Heart right ventricle (tissue), 16 donors: ENCODE measurements around the gene HMX3. TPM values are rescaled to one million over a fixed set of nuclear protein-coding genes. Genes with fewer than 3 reads are reported as not detected.
"Not testable (repeated sequence)": the region's sequence is repeated elsewhere in the genome, so short reads cannot be mapped to it uniquely, and the experiment has no call there.

Source experiments
- ATAC-seq, 8 donors: fragments of 200-7000 bp; cut with Tn5 transposase; one replicate each; pipeline ENCODE4 v1.9.1; 2020; ENCODE audit warnings: mild to moderate bottlenecking in 8 of 8, moderate library complexity in 8 of 8, moderate number of reproducible peaks in 1 of 8
- DNase-seq, 2 donors: peaks; one replicate each; pipeline ENCODE4 v3.0.0-alpha.2; 2020
- H3K27ac ChIP-seq, 10 donors: fragments of 200-600 bp; sonication (generic) in 2 of 10; one replicate each; pipeline versions ENCODE4 v1.5.0 to v1.8.0; 2020 to 2022; ENCODE audit warnings: mild to moderate bottlenecking in 3 of 10
- H3K27me3 ChIP-seq, 7 donors: fragments of 200-600 bp; one replicate each; pipeline ENCODE4 v1.8.0; 2021 to 2022; ENCODE audit warnings: mild to moderate bottlenecking in 2 of 7
- H3K36me3 ChIP-seq, 9 donors: fragments of 200-600 bp; sonication (generic) in 1 of 9; one replicate each; pipeline versions ENCODE4 v1.5.0 to v1.8.0; 2020 to 2022; ENCODE audit warnings: mild to moderate bottlenecking in 2 of 9
- H3K4me1 ChIP-seq, 9 donors: fragments of 200-600 bp; sonication (generic) in 1 of 9; one replicate each; pipeline versions ENCODE4 v1.5.0 to v1.8.0; 2020 to 2022; ENCODE audit warnings: mild to moderate bottlenecking in 4 of 9
- H3K4me3 ChIP-seq, 10 donors: fragments of 200-600 bp; sonication (generic) in 2 of 10; one replicate each; pipeline versions ENCODE4 v1.5.0 to v1.8.0; 2020 to 2022; ENCODE audit warnings: mild to moderate bottlenecking in 7 of 10, moderate library complexity in 2 of 10
- H3K9me3 ChIP-seq, 11 donors: fragments of 200-600 bp in 10 of 11; sonication (generic) in 2 of 11; one replicate each; pipeline versions ENCODE4 v1.5.0 to v1.8.0; 2013 to 2022; ENCODE audit warnings: mild to moderate bottlenecking in 2 of 11, control low read depth in 1 of 11, moderate library complexity in 1 of 11
- WGBS, 2 donors: extraction: QIAGEN DNeasy Blood & Tissue Kit; methylation state at CpG; one replicate each; pipeline ENCODE4 v1.1.7; 2013; ENCODE audit warnings: inconsistent platforms in 1 of 2; 5-methylcytosine and 5-hydroxymethylcytosine counted together
- intact Hi-C, 10 donors: fragments of 100-400 bp; cut with DNase I; formaldehyde crosslinking; loops; one replicate each; pipeline versions ENCODE4 v1.11.1 to v1.14.2; 2022
- polyA plus RNA-seq, 2 donors: library from polyadenylated mRNA; stranded (reverse); fragments of 200-250 nt; gene quantifications; one replicate each; pipeline ENCODE4 v1.2.3, GENCODE V29; 2013
- total RNA-seq, 10 donors: library from RNA; stranded (reverse); fragmentation: NEBNext Ultra II Directional in 3 of 10; extraction: Animal tissue kit (Norgen Biotek cat#: 25700) in 3 of 10; gene quantifications; one replicate each; pipeline versions ENCODE4 v1.2.1 to v1.2.4, GENCODE V29; 2021 to 2023
- TF ChIP-seq, protein P1 (sequence below), 9 donors: fragments of 200-600 bp; sonication (generic) in 2 of 9; IDR thresholded peaks; one replicate each; pipeline versions ENCODE4 v1.5.0 to v1.8.0; 2021 to 2022; ENCODE audit warnings: antibody characterized with exemption in 9 of 9, mild to moderate bottlenecking in 5 of 9, moderate library complexity in 1 of 9
- donor health status: Arrhythmogenic right ventricular cardiomyopathy.
- donor health status: ischemic (EF 13 %, LVEDD 7.1; RV severe dilation, severe dysfunction).
- donor health status: healthy with polysubstance abuse.
- donor health status: DM: no; HTN: yes; CAD: no.
- donor health status: DM: no; HTN: no; CAD: no.
- donor health status: ischemic (EF 25% LVEDD 6.9; RV normal size, moderate dysfunction).
- donor health status: ischemic (EF 25% LVEDD 5.7; RV mildly dilated, moderate dysfunction).
- donor health status: healthy.
- donor health status: DM: yes; HTN: yes; CAD: no.
- donor health status: Ischemic cardiomyopathy.
- donor health status: ischemic (EF 35%, LVEDD 5.7; RV mildly dilated, moderate dysfunction).
- donor health status: nonischemic (EF 11% LVEDD 7.7; RV severe dilation, severe dysfunction).
- donor health status: DM: yes; HTN: yes; CAD: no.
- donor health status: PGD.
- donor health status: ischemic (EF 29% LVEDD 5.4; RV normal size, mild dysfunction).
- donor health status: nonischemic (EF 23%, LVEDD 6.1; RV moderate dilation, normal function).

Gene HMX3
- total and polyA plus RNA-seq, 12 donors, result not detected

DNA sequence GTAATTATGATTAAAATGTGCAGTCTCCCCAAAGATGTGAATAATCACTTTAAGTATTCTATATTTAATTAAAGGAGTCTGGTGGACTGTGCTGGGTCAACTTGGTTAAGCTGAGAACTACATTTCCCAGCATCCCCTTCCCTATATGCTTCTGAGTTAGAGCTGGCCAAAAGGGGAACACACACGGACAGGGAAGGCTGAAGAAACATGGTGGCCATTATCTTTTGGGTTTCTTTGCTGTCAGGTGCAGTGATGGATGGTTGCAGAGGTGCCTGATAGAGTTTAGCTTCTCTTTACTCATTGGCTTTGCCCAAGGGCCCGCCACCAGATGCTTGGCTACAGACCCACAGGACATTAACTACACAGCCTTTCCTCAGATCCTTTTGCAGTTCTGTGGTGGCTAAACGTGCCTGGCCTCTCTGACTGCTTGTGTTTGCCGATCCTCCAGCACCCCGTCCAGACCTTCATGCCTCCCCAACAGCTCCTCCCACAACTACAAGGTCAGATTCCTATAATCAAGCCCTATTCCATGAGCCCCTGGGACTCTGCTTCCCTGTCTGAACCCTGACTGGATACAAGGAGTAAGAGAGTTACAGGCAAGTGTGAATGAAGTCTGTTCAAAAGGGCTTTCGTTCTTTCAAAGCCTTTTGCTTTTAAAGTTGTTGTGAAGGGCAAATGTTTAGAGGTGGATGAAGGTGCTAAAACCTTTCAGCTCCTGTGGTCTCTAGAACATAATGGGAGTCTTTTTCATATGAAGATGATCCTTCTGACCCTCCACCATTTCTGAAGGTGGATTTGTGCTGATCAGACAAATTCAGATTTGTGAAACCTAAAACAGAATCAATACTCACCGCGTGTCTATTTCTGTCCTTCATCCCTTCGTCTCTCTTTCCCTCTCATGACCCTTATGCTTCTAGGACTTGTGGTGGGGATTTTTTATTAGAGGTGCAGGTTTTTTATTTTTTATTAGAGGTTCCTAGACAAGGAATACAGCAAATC lies 39.9 kb downstream of the HMX3 start:
- Histone ChIP-seq H3K36me3 (peaks cover 0 to 56% (median 0%) of the 10 kb centered on the region in 9 donors), H3K27me3 (no peaks in the 10 kb centered on the region), H3K4me3 (no peak overlapping the region), H3K27ac (no peak overlapping the region), H3K9me3 (peaks cover 0 to 8% (median 0%) of the 10 kb centered on the region in 11 donors), H3K4me1 (no peaks in the 10 kb centered on the region)
- TF ChIP-seq, protein P1, sequence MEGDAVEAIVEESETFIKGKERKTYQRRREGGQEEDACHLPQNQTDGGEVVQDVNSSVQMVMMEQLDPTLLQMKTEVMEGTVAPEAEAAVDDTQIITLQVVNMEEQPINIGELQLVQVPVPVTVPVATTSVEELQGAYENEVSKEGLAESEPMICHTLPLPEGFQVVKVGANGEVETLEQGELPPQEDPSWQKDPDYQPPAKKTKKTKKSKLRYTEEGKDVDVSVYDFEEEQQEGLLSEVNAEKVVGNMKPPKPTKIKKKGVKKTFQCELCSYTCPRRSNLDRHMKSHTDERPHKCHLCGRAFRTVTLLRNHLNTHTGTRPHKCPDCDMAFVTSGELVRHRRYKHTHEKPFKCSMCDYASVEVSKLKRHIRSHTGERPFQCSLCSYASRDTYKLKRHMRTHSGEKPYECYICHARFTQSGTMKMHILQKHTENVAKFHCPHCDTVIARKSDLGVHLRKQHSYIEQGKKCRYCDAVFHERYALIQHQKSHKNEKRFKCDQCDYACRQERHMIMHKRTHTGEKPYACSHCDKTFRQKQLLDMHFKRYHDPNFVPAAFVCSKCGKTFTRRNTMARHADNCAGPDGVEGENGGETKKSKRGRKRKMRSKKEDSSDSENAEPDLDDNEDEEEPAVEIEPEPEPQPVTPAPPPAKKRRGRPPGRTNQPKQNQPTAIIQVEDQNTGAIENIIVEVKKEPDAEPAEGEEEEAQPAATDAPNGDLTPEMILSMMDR (IDR thresholded peaks at IDR 0.05), result no peak
- DNase-seq, result no peak
- intact Hi-C loops, result no loop called here
- 78 to 80% methylated on average over 9 of the region's 9 CpGs for WGBS, 2 donors
- no peak for ATAC-seq

GRCh38 chr10:123178390-123178789 lies 42.6 kb downstream of the HMX3 start:
- H3K27me3 ChIP-seq, H3K27ac ChIP-seq, intact Hi-C loops, DNase-seq, ATAC-seq, H3K4me1 ChIP-seq, H3K4me3 ChIP-seq: not testable (repeated sequence)
- Histone ChIP-seq H3K9me3 (peaks cover 0 to 24% (median 0%) of the 10 kb centered on the region in 11 donors), H3K36me3 (peaks cover 0 to 41% (median 0%) of the 10 kb centered on the region in 9 donors)
- WGBS, 2 donors, result 98 to 99% methylated on average over 4 of the region's 4 CpGs

GRCh38 chr10:123180101-123181090 lies 44.6 kb downstream of the HMX3 start:
- intact Hi-C loops, result no loop called here
- TF ChIP-seq, protein P1 (IDR thresholded peaks at IDR 0.05), result no peak
- H3K27me3 ChIP-seq, result no peaks in the 10 kb centered on the region
- H3K27ac ChIP-seq, result no peak overlapping the region
- peaks cover 0 to 33% (median 0%) of the 10 kb centered on the region in 9 donors for H3K36me3 ChIP-seq
- no peak overlapping the region for H3K4me3 ChIP-seq
- 94 to 95% methylated on average over 7 of the region's 7 CpGs for WGBS, 2 donors
- no peaks in the 10 kb centered on the region for H3K4me1 ChIP-seq
- peaks cover 0 to 40% (median 8%) of the 10 kb centered on the region in 11 donors for H3K9me3 ChIP-seq
- ATAC-seq, result no peak
- no peak for DNase-seq

- no peak overlapping the region for H3K27ac ChIP-seq
- peaks cover 0 to 32% (median 0%) of the 10 kb centered on the region in 9 donors for H3K36me3 ChIP-seq
- H3K4me1 ChIP-seq, result no peaks in the 10 kb centered on the region
- intact Hi-C loops, result no loop called here
- no peaks in the 10 kb centered on the region for H3K27me3 ChIP-seq
- TF ChIP-seq, protein P1 (IDR thresholded peaks at IDR 0.05), result no peak
- 94 to 99% methylated on average over 2 of the region's 2 CpGs for WGBS, 2 donors
- DNase-seq, result no peak
- ATAC-seq, result no peak
- H3K4me3 ChIP-seq, result no peak overlapping the region
- H3K9me3 ChIP-seq, result peaks cover 0 to 42% (median 8%) of the 10 kb centered on the region in 11 donors
Measured at GRCh38 chr10:123183724-123184123, 48.0 kb downstream of the HMX3 start.
